ENCODE measurements around the gene WDR89. TPM values are rescaled to one million over a fixed set of nuclear protein-coding genes. Genes with fewer than 3 reads are reported as not detected.

The WDR89 gene
- total and polyA plus RNA-seq, 4 donors: 7.0 to 17.9 (median 8.7) TPM

- TF ChIP-seq CTCF (IDR thresholded peaks at IDR 0.05; ENCODE audit: control extremely low read depth, extremely low read depth): no peak
- DNase-seq (no peak), ATAC-seq (ENCODE audit: insufficient read depth, low FRiP score) (no peak)
- Histone ChIP-seq H3K27me3 (ENCODE audit: control insufficient read depth in 3 of 3, insufficient read depth in 3 of 3, low read length in 2 of 3) (no peaks in the 10 kb centered on the region), H3K4me3 (no peak overlapping the region), H3K4me1 (ENCODE audit: control insufficient read depth in 5 of 5, insufficient read depth in 5 of 5, low read length in 5 of 5) (peaks cover 0 to 2% (median 0%) of the 10 kb centered on the region in 5 donors), H3K9ac (ENCODE audit: insufficient read depth in 1 of 2, low read length in 2 of 2) (no peak overlapping the region), H3K36me3 (ENCODE audit: control insufficient read depth in 4 of 4, insufficient read depth in 4 of 4, low read length in 4 of 4) (peaks cover 0 to 3% (median under 1%) of the 10 kb centered on the region in 4 donors), H3K27ac (ENCODE audit: low read depth in 1 of 2, low read length in 1 of 2) (no peak overlapping the region), H3K9me3 (ENCODE audit: control insufficient read depth in 4 of 4, insufficient read depth in 3 of 4, low read length in 3 of 4) (peaks cover 0 to 4% (median 0%) of the 10 kb centered on the region in 4 donors)
- whole genome bisulfite sequencing, 2 donors: 90 to 91% methylated on average over 3 of the region's 3 CpGs
Observed at GRCh38 chr14:63677891-63678379, 36.3 kb upstream of the WDR89 start.

GRCh38 chr14:63676615-63677014 lies 34.9 kb upstream of the WDR89 start:
- ATAC-seq (ENCODE audit: insufficient read depth, low FRiP score) (no peak), DNase-seq (no peak)
- H3K4me3 ChIP-seq: no peak overlapping the region
- H3K9me3 ChIP-seq (ENCODE audit: control insufficient read depth in 4 of 4, insufficient read depth in 3 of 4, low read length in 3 of 4): peaks cover 0 to 4% (median 0%) of the 10 kb centered on the region in 4 donors
- TF ChIP-seq CTCF (IDR thresholded peaks at IDR 0.05; ENCODE audit: control extremely low read depth, extremely low read depth): no peak
- H3K4me1 ChIP-seq (ENCODE audit: control insufficient read depth in 5 of 5, insufficient read depth in 5 of 5, low read length in 5 of 5): peaks cover 0 to 2% (median 0%) of the 10 kb centered on the region in 5 donors
- no peak overlapping the region for H3K27ac ChIP-seq (ENCODE audit: low read depth in 1 of 2, low read length in 1 of 2)
- 93 to 98% methylated on average over 3 of the region's 3 CpGs for WGBS, 2 donors
- no peaks in the 10 kb centered on the region for H3K27me3 ChIP-seq (ENCODE audit: control insufficient read depth in 3 of 3, insufficient read depth in 3 of 3, low read length in 2 of 3)
- H3K9ac ChIP-seq (ENCODE audit: insufficient read depth in 1 of 2, low read length in 2 of 2): no peak overlapping the region
- peaks cover 0 to 3% (median under 1%) of the 10 kb centered on the region in 4 donors for H3K36me3 ChIP-seq (ENCODE audit: control insufficient read depth in 4 of 4, insufficient read depth in 4 of 4, low read length in 4 of 4)

DNA sequence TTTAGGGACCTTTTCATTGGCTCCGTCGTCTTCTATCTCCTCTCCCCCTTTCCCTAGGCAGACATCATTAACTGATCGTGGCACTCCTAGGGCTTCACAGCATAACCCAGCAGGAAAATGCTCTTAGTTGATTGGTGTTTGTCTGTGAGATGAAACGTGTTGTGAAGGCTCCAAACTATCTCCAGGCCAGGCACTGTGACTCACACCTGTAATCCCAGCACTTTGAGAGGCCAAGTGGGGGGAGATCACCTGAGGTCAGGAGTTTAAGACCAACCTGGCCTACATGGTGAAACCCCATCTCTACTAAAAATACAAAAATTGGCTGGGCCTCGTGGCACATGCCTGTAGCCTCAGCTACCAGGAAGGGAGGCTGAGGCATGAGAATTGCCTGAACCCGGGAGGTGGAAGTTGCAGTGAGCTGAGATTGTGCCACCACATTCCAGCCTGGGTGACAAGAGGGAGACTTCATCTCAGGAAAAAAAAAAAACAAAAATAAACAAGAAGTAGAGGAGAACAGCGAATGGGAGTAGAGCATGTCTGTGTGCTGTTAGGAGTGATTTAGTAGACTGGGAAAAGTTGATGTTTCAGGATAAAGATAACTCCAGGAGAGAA lies 32.3 kb upstream of the WDR89 start:
- peaks cover 0 to 2% (median 0%) of the 10 kb centered on the region in 4 donors for H3K36me3 ChIP-seq (ENCODE audit: control insufficient read depth in 4 of 4, insufficient read depth in 4 of 4, low read length in 4 of 4)
- no peak for TF ChIP-seq CTCF (IDR thresholded peaks at IDR 0.05; ENCODE audit: control extremely low read depth, extremely low read depth)
- H3K4me3 ChIP-seq: no peak overlapping the region
- H3K27me3 ChIP-seq (ENCODE audit: control insufficient read depth in 3 of 3, insufficient read depth in 3 of 3, low read length in 2 of 3): no peaks in the 10 kb centered on the region
- H3K9ac ChIP-seq (ENCODE audit: insufficient read depth in 1 of 2, low read length in 2 of 2): no peak overlapping the region
- H3K27ac ChIP-seq (ENCODE audit: low read depth in 1 of 2, low read length in 1 of 2): no peak overlapping the region
- DNase-seq (no peak), ATAC-seq (ENCODE audit: insufficient read depth, low FRiP score) (no peak)
- peaks cover 0 to 4% (median 0%) of the 10 kb centered on the region in 4 donors for H3K9me3 ChIP-seq (ENCODE audit: control insufficient read depth in 4 of 4, insufficient read depth in 3 of 4, low read length in 3 of 4)
- peaks cover 0 to 2% (median 0%) of the 10 kb centered on the region in 5 donors for H3K4me1 ChIP-seq (ENCODE audit: control insufficient read depth in 5 of 5, insufficient read depth in 5 of 5, low read length in 5 of 5)
- 76 to 90% methylated on average over 7 of the region's 7 CpGs for WGBS, 2 donors
